K562 (cell line): ENCODE data around the gene GALNT5. TPM values are rescaled to one million over a fixed set of nuclear protein-coding genes. Genes with fewer than 3 reads are reported as not detected.

Source experiments
- CHD4 ChIP-seq: fragments of 200-600 bp; sonication (generic); IDR thresholded peaks from 3 replicates; pipeline ENCODE4 v1.6.1; 2012; ENCODE audit warnings: low read depth, mild to moderate bottlenecking, mixed read lengths, low read length, inconsistent platforms; ENCODE audit not compliant: insufficient read depth, insufficient replicate concordance, poor library complexity, severe bottlenecking
- CTCFL ChIP-seq: IDR thresholded peaks from 2 replicates; pipeline ENCODE4 v1.6.1; 2011; ENCODE audit warnings: borderline replicate concordance, low read depth, mild to moderate bottlenecking, moderate library complexity, low read length; ENCODE audit not compliant: insufficient read depth, poor library complexity, severe bottlenecking
- DLX4 ChIP-seq: fragments of 250-450 bp; sonication (Bioruptor Pico); IDR thresholded peaks from 2 replicates; pipeline ENCODE4 v1.6.1; 2021; ENCODE audit warnings: mild to moderate bottlenecking
- ELF2 ChIP-seq: fragments of 250-450 bp; sonication (Bioruptor Pico); IDR thresholded peaks from 2 replicates; pipeline ENCODE4 v1.5.0; 2021; ENCODE audit warnings: mild to moderate bottlenecking
- IRF2 ChIP-seq: sonication (generic); formaldehyde crosslinking; IDR thresholded peaks from 2 replicates; pipeline ENCODE4 v1.8.1; 2022; ENCODE audit warnings: mild to moderate bottlenecking, missing genetic modification reagents
- KLF6 ChIP-seq: fragments of 250-450 bp; sonication (Bioruptor Pico); IDR thresholded peaks from 2 replicates; pipeline ENCODE4 v1.4.0; 2020; ENCODE audit warnings: mild to moderate bottlenecking, moderate library complexity, borderline replicate concordance
- MAX ChIP-seq: sonication (generic); formaldehyde crosslinking; IDR thresholded peaks from 2 replicates; pipeline ENCODE4 v1.9.0; 2022; ENCODE audit warnings: mild to moderate bottlenecking, missing genetic modification reagents
- MEF2D ChIP-seq: conservative IDR thresholded peaks from 2 replicates; pipeline ENCODE4 v1.6.1; 2016; ENCODE audit warnings: low read depth, missing genetic modification characterization, missing compliant biosample characterization
- MEIS2 ChIP-seq: fragments of 450-650 bp; IDR thresholded peaks from 2 replicates; pipeline ENCODE4 v1.6.1; 2014; ENCODE audit warnings: mild to moderate bottlenecking; ENCODE audit not compliant: partially characterized antibody
- PHF20 ChIP-seq: fragments of 450-650 bp; IDR thresholded peaks from 2 replicates; pipeline ENCODE4 v1.6.1; 2018; ENCODE audit not compliant: partially characterized antibody
- RAD21 ChIP-seq, 2 experiments: fragments of 250-450 bp in 1 of 2; fragments of 450-650 bp in 1 of 2; sonication (Bioruptor Pico) in 1 of 2; formaldehyde crosslinking in 1 of 2; IDR thresholded peaks in 1 of 2; conservative IDR thresholded peaks in 1 of 2; 2 replicates each; pipeline versions ENCODE4 v1.4.0 to v1.8.0; 2020 to 2022; ENCODE audit warnings: mild to moderate bottlenecking in 2 of 2, moderate library complexity in 1 of 2
- SIX5 ChIP-seq, 2 experiments: IDR thresholded peaks; 2 replicates each; pipeline ENCODE4 v1.6.1; 2011; ENCODE audit warnings: low read length in 2 of 2, borderline replicate concordance in 1 of 2, low read depth in 1 of 2, mild to moderate bottlenecking in 1 of 2, moderate library complexity in 1 of 2; ENCODE audit not compliant: insufficient read depth in 1 of 2
- TARDBP ChIP-seq: fragments of 450-650 bp; IDR thresholded peaks from 2 replicates; pipeline ENCODE4 v1.6.1; 2016
- ZNF146 ChIP-seq: IDR thresholded peaks from one replicate; pipeline ENCODE4 v1.6.1; 2018; ENCODE audit warnings: missing compliant biosample characterization; ENCODE audit not compliant: unreplicated experiment
- ZNF174 ChIP-seq: fragments of 250-450 bp; sonication (Bioruptor Pico); IDR thresholded peaks from 2 replicates; pipeline ENCODE4 v1.4.0; 2020; ENCODE audit warnings: mild to moderate bottlenecking
- ZNF408 ChIP-seq: fragments of 250-450 bp; sonication (Bioruptor Pico); IDR thresholded peaks from 2 replicates; pipeline ENCODE4 v1.4.0; 2020; ENCODE audit warnings: low read depth, mild to moderate bottlenecking, moderate library complexity
- ZNF609 ChIP-seq: sonication (generic); formaldehyde crosslinking; IDR thresholded peaks from 2 replicates; pipeline ENCODE4 v1.8.1; 2023; ENCODE audit warnings: missing genetic modification reagents, mild to moderate bottlenecking, borderline replicate concordance
- polyA plus RNA-seq, 8 experiments: library from polyadenylated mRNA; depleted of rRNA in 4 of 8; stranded (reverse) in 5 of 8; unstranded in 3 of 8; fragments of >200 nt; fragmentation: Nextera tagmentation in 2 of 8; fragmentation: Illumina TruSeq in 1 of 8; extraction: Ambion mirVana in 2 of 8; extraction: Trizol in 1 of 8; gene quantifications; 2 replicates each; pipeline versions ENCODE4 v1.2.1 to v1.2.3, GENCODE V29; 2011 to 2014; ENCODE audit warnings: inconsistent platforms in 1 of 8, missing spikeins in 1 of 8
- total RNA-seq, 7 experiments: library from RNA; depleted of rRNA in 6 of 7; stranded (reverse); fragments of >200 nt in 6 of 7; fragmentation: Illumina TruSeq in 2 of 7; extraction: Trizol in 2 of 7; gene quantifications; 2 replicates each; pipeline versions ENCODE4 v1.2.1 to v1.2.3, GENCODE V29; 2011 to 2021; ENCODE audit warnings: low replicate concordance in 1 of 7

GALNT5 gene
- total and polyA plus RNA-seq, 9 of the 15 experiments (the other 6 are each of a cell fraction or from before 2014, with no cell fraction given) = 21.6 to 73.0 (median 54.7) TPM

GRCh38 chr2:157221394-157221988, 36.0 kb upstream of the GALNT5 start (continued):
- TF ChIP-seq CTCFL (no peak), ELF2 (CRISPR knock-in tag) (no peak), TARDBP (peak; percentile 47; the same call in 1 of the 2 replicates), DLX4 (CRISPR knock-in tag) (no peak), PHF20 (no peak), KLF6 (CRISPR knock-in tag) (no peak; the same call in 1 of the 2 replicates), ZNF174 (CRISPR knock-in tag) (no peak), ZNF408 (CRISPR knock-in tag) (no peak), SIX5 (IDR thresholded peaks at IDR 0.05; ENCODE audit: borderline replicate concordance in 1 of 2, insufficient read depth in 1 of 2, low read depth in 1 of 2, low read length in 2 of 2) (no peak), CHD4 (no peak), RAD21 (CRISPR knock-in tag; conservative IDR thresholded peaks at IDR 0.05 in 1 of 2, IDR thresholded peaks at IDR 0.05 in 1 of 2) (peak; percentile 13 to 28; a peak in 2 of 4 replicates), MEIS2 (peak; percentile 91), MEF2D (peak; percentile 79; the same call in 1 of the 2 replicates), IRF2 (CRISPR knock-in tag) (no peak), ZNF609 (CRISPR knock-in tag) (no peak), MAX (CRISPR knock-in tag) (peak; percentile 58; the same call in 1 of the 2 replicates), ZNF146 (CRISPR knock-in tag) (no peak)
